IPS DF 19.7 (cell line): ENCODE measurements around the gene ETS2.
"Not testable (repeated sequence)": the region's sequence is repeated elsewhere in the genome, so short reads cannot be mapped to it uniquely, and the experiment has no call there.

Experiments
- DNase-seq: peaks from one replicate; pipeline ENCODE4 v3.0.0-alpha.2; 2013; ENCODE audit warnings: low read depth, low spot score

ETS2 gene

GRCh38 chr21:38817371-38818324 lies 11.9 kb downstream of the ETS2 start:
- no peak for DNase-seq

- no peak for DNase-seq
These were observed 12.6 kb downstream of the ETS2 start for GRCh38 chr21:38818325-38818723.

GRCh38 chr21:38819051-38819718 lies 13.5 kb downstream of the ETS2 start:
- DNase-seq = no peak

- DNase-seq = no peak
These were observed 14.0 kb downstream of the ETS2 start for GRCh38 chr21:38819719-38820159.

GRCh38 chr21:38820471-38821239 lies 14.9 kb downstream of the ETS2 start:
- DNase-seq = no peak

GRCh38 chr21:38821248-38821647 lies 15.5 kb downstream of the ETS2 start:
- DNase-seq = no peak

GRCh38 chr21:38821959-38822682 lies 16.4 kb downstream of the ETS2 start:
- DNase-seq = no peak

GRCh38 chr21:38822778-38823238 lies 17.1 kb downstream of the ETS2 start:
- no peak for DNase-seq

- no peak for DNase-seq
These were observed 18.0 kb downstream of the ETS2 start for GRCh38 chr21:38823737-38824123.

- DNase-seq = no peak
These were observed 18.5 kb downstream of the ETS2 start for GRCh38 chr21:38824124-38824822.

- DNase-seq = no peak
These were observed 19.5 kb downstream of the ETS2 start for GRCh38 chr21:38825269-38825668.

GRCh38 chr21:38825921-38826320 lies 20.2 kb downstream of the ETS2 start:
- DNase-seq = no peak

GRCh38 chr21:38828111-38828510 lies 22.4 kb downstream of the ETS2 start:
- not testable (repeated sequence) for DNase-seq

- DNase-seq = no peak
These were observed 25.2 kb downstream of the ETS2 start for GRCh38 chr21:38830671-38831525.

- no peak for DNase-seq
These were observed 26.1 kb downstream of the ETS2 start for GRCh38 chr21:38831526-38832467.

GRCh38 chr21:38832664-38833063 lies 26.9 kb downstream of the ETS2 start:
- DNase-seq = no peak

- no peak for DNase-seq
These were observed 27.4 kb downstream of the ETS2 start for GRCh38 chr21:38833117-38833516.

GRCh38 chr21:38834725-38835124 lies 29.0 kb downstream of the ETS2 start:
- no peak for DNase-seq
